Hematopoietic multipotent progenitor cell treated with erythropoietin and hydrocortisone succinate and interleukin-3 and kit ligand, for 17 days (in vitro differentiated cells): ENCODE results near the gene CCDC136.

Source experiments
- DNase-seq: peaks from one replicate; pipeline ENCODE4 v3.0.0-alpha.2; 2015; ENCODE audit warnings: low spot score

The CCDC136 gene

DNA sequence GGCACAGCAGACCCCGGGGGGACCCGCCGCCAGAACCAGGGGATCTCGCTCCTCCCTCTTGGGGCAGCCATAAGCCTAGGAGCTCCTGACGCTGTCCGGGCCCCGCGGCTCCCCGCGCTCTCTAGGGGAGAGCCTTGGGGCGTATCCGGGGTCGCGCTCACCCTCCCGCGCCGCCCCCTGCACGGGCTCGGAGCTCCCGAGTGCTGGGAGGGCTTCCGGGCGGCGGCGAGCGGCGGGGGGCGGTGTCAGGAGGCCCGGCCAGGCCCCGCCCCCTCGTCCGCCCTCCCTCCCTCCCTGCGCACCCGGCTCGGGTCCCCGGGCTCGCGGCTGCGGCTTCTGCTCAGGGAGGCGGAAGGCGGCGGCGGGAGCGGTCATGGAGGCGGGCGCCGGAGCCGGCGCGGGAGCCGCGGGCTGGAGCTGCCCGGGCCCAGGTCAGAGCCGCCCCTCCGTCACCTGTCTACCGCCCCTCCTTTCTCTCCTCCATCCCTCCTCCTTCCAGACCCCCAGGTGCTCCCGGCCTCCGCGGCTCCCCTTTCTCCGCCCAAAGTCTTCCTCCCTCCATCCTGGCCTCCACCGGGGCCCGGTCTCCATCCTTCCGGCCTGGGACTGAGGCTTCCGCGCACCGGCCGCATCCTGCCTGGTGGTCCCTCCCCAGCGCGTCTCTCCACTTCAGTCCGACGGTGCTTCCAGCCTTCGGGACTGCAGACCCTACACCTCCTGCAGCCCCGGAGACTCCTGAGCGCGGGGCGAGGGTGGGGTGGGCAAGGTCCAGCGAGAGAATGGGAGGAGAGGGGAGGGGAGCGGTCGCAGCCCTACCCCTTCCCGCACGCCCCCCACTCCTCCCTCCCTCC, at the start of gene CCDC136:
Gene CCDC136, plus strand, starts transcription at position 848 of the 851 bp plus-strand sequence. CDS start 444 bp downstream, outside the sequence.
- DNase-seq, result no peak

DNA sequence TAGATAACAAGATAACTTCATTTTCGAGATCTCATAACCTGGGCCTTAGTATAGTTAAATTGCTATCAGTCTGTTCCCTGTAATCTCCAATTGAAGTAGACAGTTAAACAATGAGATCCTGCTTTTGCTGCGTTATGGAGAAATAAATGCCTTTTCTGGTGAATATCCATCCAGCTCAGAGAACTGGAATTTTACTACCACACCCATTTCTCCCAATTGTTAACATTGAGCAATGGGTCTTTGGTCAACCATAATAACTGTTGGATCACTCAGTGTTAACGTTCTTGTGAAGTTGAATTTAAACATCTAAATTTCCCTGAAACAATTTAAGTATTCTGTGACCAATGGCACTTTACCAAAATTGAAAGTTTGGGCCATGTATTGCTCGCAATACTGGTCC, 49.6 kb upstream of the CCDC136 start:
- no peak for DNase-seq

DNA sequence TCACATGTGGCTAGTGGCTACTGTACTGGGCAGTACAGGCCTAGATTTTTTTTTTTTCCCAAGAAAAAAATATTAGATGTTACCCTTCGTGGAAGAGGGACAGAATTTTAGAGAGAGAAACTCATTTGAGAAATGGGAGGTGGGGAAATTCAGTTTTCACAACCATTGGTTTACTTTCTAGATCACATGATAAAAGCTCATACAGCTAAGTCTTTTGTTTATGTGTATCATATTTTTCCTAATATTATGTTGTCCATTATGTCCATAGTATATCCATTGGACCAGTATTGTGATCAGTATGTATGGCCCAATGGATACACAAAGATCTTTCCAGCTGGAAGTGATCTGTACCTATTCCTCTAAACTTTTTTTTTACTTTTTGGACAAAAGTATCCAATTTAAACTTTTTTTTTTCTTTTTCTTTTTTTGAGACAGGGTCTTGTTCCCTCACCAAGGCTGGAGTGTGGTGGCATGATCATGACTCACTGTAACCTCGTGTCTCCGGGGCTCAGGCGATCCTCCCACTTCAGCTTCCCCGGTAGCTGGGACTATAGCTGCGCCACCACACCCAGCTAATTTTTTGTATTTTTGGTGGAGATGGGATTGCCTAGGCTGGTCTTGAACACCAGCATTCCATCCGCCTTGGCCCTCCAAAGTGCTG, 48.5 kb upstream of the CCDC136 start:
- DNase-seq, result no peak

DNA sequence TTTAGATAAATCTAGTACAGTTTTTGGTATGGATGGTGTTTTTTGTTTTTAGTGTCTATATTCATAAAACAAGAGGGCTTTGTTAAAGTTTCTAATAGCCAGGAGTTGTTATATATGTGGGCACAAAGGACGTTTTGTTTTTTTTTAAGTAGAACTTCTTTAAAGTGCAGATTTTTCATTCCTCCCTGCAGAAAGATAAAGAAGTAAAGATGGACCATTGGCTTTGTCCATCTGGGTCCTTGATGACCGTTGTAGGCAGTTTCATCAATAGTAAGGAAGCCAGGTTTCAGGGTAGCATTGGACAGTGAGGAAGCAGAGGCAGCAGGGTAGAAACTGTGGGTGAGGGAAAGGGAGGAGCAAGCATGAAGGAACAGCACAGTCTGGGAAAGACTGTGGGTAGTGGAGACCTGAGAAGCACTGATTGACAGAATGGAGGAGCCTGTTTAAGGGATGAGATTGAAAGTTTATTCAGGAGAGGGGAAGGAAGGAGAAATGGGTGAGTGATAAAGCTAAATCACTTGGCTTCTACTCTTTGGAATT, 47.3 kb upstream of the CCDC136 start:
- no peak for DNase-seq

DNA sequence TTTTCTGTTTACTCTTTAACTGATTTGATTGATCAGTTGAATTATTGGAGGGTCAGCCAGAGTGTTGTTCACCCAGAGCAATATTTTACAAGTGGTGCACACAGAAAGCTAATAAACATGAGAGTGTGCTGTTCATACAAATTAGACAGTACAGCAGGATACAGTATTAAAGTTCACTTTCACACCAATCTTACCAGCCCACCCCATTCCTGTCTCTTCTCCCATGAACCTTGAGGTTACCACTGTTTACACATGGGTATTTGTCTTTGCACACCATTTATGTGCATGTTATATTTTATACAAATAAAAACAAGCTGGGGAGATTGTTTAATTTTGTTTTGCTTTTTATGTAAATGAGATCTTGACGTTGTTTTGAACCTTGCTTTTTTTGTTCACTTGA, 46.1 kb upstream of the CCDC136 start:
- DNase-seq, result no peak

DNA sequence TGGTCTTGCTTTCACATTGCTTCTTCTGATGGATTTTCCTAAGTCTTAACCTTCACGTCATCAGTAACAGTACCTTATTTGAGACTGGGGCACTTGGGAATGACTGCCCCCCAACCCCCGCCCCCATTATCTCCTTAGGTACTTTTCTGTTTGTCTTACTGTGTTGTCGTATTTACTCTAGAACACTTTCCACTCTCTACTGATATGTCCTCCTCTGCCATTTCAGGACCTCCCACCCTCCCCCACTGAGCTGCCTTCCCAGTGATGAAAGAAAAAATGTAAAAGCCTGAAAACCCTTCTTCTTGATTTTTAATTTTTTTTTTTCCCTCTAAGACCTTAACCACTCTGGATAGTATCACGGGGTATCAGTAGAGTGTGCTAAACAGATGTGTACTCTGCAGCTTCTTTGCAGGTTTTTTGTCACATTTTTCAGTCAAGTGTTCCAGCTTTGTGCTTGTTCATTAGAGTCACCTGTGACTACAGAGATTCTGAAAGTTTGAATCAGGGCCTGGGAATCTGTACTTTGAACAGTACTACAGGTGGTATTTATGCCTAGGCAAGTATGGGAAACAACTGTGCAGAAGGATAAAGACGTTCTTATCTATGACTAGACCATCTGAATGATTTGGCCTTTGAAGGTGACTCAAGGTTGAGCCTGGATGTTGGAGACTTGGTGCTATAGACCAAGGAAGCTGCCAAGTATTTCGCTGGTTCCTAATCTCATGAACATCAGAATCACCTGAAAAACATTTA, 44.3 kb upstream of the CCDC136 start:
- DNase-seq, result no peak

DNA sequence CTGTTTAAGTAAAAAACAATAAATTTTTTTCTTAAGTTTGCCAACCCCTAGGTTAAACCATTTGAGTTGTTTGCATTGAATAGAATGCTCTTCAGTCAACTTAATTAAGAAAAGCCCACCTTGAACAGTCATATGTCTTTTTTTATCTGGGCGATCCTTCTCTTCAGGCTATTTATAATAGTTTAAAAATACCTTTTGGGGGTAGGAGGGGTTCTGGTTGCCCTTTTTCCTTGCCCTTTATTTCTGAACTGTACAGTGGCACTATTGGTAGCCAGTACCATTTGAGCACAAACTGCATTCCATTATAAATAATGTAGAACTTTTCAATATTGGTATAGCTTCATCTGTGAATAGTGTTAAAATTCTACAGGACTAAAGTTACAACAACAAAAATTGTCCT, 39.5 kb upstream of the CCDC136 start:
- DNase-seq, result no peak

DNA sequence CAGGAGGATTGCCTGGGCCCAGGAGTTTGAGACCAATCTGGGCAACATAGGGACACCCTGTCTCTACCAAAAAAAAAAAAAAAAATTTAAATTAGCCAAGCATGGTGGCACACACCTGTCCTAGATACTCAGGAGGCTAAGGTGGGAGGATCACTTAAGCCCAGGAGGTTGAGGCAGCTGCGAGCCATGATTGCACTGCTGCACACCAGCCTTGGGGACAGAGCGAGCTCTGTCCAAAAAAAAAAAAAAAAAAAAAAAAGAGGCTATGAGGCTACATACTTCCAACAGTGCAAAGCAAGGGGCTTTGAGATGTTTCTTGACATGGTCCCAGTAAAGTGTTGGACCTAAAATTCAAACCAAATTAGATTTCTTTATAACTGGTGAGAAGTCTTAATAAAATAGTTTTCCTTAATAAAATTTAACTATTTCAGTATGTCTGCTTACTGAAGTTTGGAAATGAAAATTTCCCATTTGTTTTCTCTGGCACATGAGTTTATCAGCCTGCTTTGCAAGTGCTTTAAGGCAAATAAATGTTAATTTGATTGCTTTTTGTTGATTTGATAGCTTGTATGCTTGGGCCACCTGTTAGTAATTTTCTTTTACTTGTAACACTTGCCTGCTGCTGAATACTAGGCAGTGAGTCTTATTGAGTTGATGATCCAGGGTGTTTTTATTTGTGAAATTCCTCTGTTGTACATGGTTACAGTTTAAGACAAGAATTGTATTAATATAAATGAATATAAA, 36.5 kb upstream of the CCDC136 start:
- DNase-seq, result no peak

DNA sequence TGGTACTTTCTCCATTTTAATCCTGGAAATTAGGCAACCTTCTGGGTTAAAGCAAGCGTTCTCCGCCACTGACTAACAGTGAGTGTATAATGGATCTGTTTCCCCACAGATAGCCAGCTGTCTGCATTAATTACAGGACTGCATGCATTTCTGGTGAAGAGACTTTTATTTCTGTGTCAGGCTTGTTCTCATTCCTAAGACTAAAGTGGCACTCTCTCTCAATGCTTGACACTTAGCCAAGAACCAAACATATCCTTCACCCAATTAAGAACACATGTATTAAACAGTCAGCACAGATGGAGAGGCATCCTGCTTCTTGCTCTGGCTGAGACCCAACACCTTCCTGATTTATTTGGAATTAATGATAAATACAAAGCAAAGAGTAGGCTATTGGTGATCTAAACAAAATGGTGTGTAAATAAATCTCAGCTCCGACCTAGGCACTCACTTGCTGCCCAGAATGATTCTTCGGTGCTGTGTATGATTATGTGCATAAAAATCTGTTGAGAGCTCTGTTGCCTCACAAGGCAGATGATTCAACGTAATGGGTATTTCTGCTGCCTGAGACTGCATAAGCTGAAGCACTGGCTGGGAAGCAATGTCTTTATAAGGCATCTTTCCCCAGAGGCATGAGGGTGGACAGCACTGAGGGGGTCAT, 35.8 kb upstream of the CCDC136 start:
- DNase-seq, result no peak

DNA sequence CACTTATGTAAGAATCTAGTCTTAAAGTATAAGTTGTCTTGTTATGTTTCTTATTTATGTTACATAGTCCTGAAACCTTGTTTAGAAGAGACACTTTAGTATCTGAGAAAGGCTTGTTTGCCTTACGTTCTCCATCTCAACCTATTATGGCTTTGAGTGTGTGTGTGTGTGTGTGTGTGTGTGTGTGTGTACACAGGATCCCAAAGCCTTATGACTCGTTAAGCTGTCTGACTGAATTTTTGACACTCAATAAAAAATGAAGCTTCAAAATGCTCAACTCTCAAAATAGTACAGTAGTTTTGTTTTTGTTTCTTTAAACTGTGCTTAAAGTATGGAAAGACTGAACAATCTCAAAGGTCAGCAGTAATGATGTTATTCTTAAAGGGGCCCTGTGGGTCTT, 34.6 kb upstream of the CCDC136 start:
- no peak for DNase-seq

DNA sequence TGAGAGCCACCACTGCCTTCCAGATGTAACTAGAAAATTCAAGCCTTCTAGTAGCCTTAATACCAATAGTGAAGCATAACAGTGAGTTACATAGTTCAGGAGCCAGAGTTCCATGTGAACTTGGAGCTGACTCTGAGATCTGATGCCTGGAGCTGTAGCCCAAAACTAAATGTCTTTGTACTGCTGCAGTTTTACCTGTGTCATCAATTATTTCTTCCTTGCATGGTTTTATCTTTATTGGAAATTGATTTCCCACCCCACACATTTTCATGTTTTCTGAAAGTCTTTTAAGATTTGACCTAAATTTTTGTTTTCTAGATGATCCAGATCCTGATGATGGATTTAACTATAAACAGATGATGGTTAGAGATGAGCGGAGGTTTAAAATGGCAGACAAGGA, 33.2 kb upstream of the CCDC136 start:
- DNase-seq, result no peak

DNA sequence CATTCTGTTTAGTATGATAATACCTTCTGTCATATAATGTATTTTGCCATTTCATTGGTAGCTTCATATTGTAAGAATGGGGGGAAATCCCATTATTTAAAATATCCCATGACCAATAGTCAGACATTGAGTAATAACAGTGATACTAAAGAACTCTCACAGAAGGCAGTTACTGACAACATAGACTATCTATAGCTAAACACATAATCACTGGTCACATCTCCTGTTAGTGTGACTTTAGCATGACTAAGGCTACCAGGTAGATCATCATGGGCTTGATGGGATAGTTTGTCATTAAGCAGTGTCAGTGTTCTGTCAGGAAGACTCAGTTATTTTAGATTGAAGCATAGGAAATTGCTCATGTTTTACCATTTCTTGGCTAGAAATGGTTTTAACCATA, 32.5 kb upstream of the CCDC136 start:
- no peak for DNase-seq

DNA sequence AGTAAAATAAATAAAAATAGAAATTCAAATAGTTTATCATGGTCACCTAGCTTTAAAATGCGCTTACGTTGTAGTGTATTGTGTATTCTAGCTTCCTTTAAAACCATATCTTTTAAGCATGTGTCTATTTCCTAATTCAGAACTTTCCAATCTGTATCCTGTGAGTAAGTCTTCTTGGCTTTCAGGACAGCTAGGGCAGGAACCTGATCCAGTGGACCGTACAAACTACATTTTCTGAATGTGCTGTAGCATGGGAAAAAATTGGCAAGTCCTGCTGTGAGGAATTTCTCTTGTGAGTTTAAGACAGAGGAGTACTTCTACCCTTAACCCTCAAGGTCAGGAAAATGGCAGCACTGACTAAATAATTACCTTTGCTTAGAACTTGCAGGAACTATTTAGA, 28.2 kb upstream of the CCDC136 start:
- DNase-seq, result no peak

DNA sequence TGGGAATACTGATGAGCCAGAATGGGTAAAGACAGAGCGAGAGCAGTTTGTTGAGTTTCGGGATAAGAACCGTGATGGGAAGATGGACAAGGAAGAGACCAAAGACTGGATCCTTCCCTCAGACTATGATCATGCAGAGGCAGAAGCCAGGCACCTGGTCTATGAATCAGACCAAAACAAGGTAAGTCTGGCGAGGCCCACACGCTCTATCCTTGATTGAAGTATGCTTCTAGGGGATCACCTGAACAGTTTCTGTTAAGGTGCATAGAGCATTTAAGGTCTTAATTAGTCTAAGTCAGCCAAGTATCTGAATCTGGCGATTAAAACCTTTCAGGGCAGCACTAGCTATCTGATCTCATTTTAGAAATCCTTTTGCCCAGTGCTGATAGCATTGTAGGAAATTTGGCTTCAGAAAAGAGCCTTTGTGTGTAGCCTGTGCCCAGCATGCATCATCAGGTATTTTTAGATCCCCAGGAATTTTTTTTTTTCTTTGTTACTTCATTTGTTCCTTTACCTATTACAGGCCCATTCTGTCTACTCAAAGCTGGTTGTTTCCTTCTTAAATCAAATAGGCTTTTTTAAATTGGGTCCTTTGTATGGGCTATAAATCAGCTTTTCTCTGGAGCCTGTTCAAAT, 24.2 kb upstream of the CCDC136 start:
- no peak for DNase-seq

DNA sequence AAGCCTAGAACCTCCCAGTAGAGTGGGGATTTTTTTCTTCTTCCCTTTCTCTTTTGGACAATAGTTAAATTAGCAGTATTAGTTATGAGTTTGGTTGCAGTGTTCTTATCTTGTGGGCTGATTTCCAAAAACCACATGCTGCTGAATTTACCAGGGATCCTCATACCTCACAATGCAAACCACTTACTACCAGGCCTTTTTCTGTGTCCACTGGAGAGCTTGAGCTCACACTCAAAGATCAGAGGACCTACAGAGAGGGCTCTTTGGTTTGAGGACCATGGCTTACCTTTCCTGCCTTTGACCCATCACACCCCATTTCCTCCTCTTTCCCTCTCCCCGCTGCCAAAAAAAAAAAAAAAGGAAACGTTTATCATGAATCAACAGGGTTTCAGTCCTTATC, 21.5 kb upstream of the CCDC136 start:
- no peak for DNase-seq

DNA sequence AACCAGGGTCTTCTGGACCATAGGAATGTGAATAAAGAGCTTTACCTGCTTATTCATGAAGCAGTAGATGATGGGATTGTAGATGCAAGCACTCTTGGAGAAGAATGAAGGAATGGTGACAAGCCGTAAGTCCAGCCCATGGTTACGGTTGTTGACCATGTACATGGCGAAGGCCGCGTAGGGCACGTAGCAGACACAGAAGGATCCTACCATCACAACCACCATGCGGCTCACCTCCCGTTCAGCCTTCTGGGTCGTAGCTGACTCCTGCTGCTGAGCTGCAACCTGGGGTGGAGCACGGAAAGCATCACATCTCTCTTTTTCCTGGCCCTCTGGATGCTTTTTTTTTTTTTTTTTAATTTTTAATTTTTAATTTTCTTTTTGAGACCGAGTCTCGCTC, 18.2 kb upstream of the CCDC136 start:
- DNase-seq, result no peak

DNA sequence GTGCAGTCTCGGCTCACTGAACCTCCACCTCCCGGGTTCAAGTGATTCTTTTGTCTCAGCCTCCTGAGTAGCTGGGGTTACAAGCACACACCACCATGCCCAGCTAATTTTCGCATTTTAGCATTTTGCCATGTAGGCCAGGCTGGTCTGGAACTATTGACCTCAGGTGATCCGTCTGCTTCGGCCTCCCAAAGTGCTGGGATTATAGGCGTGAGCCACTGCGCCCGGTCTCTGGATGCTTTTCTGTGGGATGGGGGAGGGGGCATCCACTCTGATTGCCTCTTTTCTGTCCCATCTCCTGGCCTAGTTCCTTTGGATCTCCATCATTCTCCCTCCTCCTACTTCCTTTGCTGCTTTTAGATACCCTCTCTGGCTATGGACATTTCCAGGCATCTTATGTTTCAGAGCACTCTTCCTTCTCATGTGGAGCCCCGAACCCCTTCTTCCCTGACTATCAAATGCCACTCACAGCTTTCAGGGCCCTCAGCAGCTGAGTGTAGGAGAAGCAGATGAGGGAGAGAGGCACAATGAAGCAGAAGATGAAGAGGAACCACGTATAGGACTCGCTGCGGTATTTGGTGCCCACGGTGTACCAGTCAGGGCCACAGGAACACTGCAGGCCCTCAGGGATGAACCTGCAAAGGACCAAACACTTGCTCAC, 17.6 kb upstream of the CCDC136 start:
- DNase-seq, result no peak

DNA sequence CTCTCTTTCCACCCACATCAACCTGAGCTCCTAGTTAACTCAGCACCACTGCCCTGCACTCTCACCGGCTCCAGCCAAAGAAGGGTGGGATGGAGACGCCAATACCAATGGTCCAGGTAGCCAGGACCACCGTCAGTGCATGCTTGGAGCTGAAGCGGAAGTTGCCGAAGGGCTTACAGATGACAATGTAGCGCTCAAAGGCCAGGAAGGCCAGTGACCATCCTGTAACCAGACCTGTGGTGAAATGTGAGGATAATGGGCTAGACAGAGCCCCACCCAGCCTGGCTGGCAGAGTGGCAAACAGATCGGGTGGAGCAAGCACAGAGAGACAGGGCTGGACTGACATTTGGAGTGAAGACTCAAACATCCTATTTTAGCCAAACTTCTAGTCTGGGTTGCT, 16.8 kb upstream of the CCDC136 start:
- DNase-seq, result no peak

DNA sequence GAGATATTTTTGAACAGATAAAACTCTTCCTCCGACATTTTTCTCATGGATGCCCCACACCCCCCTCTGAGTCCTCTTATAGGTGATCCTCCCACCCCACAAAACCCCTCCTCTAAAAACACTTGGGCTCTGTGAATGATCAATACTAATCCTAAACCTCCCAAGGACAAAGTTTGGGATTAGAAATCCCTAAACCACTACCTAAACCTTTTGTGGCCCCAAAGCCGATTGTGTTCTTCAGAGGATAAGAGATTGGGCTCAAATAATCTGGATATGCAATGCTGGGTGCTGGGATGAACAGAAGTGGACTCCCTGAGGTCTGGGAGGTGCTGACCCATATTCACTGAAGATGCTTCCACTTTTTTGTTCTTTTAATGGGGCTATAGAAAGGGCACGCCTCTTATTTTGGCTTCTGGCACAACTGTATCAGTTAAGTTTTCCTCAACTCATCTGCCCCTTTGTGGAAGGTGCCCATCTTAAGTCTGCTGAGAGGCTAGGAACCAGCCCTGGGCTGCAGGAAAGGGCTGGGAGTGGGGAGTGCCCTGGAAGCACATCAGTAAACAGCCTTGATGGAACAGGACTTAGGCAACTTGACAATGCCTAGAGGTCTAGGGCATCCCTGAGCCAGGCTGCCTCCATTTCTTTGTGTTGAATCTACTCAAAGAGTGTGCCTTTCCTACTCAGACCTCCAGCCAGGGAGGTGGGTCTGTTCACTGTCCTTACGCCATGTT, 15.9 kb upstream of the CCDC136 start, which contains the start of gene OPN1SW:
Gene OPN1SW, minus strand, starts transcription at position 51 of the 731 bp plus-strand sequence. Its CDS starts 13 bp downstream, at position 38.
- DNase-seq, result no peak
